Stimulated activated CD4-positive, alpha-beta T cell treated with anti-CD3 and anti-CD28 coated beads, Interleukin-1b, Interleukin-23, amount 100 ng/mL, for 48 hours (primary cell): ENCODE data around the gene CHI3L1.

Source experiments
- DNase-seq: peaks from one replicate; pipeline ENCODE4 v3.0.0-alpha.2; 2020

Gene CHI3L1

GRCh38 chr1:203129501-203130231 lies 56.8 kb downstream of the CHI3L1 start:
- DNase-seq = no peak
